GM03348 (cell line): ENCODE results near the gene SLC22A12.
"Not testable (repeated sequence)": the region's sequence is repeated elsewhere in the genome, so short reads cannot be mapped to it uniquely, and the experiment has no call there.

Source experiments
- DNase-seq: peaks from one replicate; pipeline ENCODE4 v3.0.0; 2012; ENCODE audit warnings: low spot score

The SLC22A12 gene

DNA sequence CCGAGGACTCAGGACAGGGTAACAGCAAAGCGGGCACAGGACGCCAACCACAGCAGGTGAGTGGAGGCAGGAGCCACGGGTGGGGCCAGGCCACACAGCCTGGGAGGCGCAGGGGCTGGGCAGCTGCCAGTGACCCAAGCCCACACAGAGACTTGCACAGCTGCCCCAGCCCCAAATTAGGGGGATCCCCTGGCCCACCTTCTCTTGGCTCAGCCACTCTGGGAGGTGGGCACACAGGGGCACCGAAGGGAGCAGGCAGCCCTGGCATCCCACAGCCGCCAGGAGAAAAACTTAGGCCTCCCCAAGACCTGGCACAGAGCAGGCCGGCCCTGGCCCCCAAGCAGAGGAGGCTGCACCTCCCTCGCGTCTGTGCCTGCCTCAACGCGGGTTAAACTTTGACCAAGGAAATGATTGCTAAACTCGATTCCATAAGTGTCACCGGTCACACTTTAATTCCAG is at the start of gene SLC22A12:
Gene SLC22A12, plus strand, starts transcription at position 458 of the 459 bp plus-strand sequence. CDS start 337 bp downstream, outside the sequence.
- no peak for DNase-seq

DNA sequence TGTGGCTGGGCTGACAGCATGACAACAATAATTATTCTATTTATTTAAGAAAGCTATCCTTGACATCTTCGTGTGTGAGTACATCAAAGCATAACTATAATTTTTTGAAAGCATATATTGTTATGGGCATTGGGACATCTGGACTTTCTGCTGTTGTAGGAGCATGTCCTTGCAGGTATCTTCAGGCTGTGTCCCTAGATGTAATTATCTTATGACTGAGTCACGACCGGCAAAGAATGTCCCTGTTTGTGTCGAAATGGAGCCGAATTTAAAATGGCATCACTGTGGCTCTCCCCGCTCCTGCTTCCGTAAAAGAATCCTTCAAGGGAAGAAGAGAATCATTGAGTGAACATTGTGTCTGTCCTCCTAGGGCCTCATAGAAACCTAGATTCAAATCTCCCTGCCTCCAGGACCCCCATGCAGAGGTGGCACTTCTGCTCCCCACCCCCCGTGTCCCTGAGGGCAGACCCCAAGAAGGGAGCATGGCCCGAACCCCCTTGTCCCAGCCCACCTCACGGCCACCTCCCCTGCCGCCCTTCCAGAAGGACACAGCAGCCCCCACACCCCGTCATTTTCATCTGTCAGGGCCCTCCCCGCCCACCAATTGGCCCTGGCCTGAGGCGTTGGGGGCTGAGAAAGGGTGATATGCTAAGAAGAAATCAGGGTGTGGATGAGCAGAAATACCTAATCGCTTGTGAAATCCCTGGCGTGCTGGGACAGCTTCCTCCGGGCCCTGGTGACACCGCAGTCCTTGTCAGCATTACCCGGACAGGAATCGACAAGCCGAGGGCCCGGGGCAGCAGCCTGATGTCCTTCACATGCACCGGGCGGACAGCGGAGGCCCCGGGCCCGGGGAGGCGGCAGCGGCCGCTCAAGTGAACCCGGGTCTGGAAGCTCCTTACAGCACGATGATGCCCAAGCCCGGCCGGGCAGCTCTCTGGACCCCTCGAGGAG is 48.6 kb upstream of the SLC22A12 start:
- no peak for DNase-seq

DNA sequence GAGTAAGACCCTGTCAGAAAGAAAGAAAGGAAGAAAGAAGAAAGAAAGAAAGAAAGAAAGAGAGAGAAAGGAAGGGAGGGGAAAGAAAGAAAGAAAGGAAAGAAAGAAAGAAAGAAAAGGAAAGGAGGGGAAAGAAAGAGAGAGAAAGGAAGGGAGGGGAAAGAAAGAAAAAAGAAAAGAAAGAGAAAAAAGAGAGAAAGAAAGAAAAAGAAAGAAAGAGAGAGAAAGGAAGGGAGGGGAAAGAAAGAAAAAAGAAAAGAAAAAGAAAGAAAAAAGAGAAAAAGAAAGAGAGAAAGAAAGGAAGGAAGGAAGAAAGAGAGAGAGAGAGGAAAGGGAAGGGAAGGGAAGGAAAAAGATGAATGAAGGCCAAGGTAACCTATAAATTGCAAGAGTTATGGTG is 47.2 kb upstream of the SLC22A12 start:
- DNase-seq: no peak

DNA sequence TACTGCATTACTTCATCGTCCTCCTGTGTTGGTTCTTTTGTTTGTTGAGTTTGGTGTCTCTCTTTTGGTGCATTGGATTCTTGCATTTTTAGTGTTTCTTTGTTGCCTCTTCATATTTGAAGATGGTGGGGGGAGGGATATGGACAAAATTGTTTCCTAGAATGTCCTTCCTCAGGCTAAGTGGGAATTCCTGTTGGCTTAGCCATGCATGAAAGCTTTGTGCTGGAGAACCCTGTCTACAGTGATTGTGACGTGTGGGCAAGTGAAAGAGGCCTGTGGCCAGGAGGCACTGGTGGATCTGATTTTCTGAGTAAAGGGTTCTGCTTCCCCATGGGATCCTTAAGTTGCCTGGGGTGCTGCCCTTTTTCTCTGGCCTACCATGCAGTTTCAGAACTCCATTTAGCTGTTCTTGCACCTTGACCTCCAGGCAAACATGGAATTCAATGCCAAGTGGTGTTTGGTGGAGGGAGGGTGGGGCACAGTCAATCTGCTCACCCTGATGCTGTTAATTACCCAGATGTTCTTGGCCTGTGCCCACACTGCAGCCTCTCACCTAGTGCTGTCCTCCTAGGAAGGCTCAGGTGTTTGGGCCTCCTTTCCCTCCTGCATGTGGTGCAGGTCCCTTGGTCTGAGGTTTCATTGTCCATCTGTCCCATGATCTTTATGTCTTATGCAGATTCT is 46.3 kb upstream of the SLC22A12 start:
- no peak for DNase-seq

DNA sequence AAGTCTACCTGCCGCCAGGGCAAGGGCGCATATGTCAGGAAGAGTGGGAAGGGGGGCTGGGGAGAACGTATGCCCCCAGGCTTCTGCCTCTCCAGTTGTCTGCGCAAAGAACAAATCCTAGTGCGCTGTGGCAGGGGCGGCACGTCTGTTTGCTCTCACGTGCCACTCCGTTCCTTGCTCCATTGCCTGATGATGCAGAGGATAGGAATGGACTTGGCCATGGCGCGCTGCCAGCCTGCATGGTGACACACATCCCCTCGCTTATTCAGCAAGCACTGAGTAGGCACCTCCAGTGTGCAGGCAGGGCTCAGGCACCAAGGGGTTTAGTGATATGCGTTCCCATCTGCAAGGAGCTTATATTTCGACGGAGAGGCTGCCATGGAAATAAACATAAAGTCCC is 45.4 kb upstream of the SLC22A12 start:
- peak; percentile 42 for DNase-seq

DNA sequence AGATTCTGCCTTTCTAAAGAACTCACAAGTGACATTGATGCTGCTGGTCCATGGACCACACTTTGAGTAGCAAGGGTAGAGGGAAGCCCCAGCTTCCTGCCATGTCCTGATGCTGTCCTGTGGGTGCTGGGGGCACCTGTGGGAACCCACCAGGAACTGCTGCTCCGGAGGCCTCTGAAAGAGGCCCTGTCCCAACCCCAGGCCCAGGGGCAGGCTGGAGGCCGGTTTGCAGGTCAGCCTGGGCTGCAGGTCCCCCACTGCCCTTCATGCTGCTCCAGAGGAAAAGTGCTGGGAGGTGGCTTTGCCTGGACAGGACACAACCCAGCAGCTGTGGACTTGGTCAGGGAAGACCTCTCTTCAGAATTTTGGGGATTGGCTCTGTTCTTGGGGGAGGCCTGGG is 44.8 kb upstream of the SLC22A12 start:
- no peak for DNase-seq

DNA sequence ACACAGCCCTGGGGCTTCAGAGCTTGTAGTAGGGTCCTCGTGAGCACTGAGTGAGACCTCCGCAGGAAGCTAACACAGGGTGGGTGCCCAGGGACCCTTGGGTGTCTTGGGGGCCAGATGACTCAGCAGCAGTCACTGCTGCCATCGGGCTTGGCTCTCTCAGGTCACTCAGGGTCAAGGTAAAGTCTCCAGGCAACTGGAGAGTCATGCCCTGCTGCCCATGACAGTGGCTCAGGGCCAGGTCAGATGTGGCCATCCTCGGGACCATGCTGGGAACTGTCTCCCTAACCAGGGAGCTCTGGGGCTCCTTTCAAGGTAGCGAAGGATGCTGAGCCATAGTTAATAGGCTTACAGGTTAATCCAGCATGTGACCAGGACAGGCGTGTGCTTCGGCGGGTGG is 44.4 kb upstream of the SLC22A12 start:
- DNase-seq: no peak

DNA sequence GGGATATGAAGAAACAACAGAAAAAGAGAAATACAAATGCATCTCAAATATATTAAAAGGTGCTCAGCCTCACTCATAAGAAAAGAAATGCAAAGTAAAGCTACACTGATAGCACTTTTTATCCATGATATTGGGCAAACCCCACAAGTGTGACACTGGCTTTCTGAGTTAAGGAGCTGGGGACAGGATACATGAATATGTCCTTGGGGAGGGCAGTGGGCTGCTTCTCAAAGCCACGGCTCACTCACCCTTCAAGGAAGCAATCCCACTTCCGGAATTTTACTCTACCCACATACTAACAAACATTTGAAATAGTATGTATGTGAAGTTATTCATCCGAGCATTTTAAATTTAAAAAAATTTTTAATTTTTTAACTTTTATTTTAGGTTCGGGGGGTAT is 41.1 kb upstream of the SLC22A12 start:
- DNase-seq: no peak

DNA sequence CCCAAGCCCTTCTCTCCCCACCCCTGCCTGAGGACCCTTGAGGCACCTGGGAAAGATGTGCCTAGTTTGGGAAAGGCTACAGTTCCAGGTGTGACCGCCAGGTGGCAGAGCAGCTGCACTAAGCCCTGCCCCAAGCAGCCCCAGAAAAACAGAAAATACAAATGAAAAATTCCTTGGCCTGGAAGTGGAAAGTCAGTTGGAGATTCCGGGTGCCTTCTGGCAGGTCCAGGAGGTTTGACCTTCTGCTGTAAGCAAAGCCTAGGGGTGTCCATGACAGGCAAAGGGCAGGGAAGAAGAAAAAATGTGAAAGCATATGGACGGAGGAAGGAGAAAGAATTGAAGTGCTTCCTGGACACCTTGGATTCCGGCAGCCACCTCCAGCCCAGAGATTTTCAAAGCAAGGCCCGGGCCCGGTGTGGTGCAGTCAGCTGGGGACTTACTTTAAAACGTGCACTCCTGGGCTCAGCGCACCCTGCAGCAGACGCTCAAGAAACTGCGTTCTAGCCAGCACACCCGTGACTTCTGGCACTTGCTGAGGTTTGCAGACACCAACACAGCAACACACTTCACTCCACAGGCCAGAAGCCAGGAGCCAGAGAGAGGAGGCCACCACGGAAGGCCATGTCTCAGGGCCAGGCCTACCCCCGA is 37.3 kb upstream of the SLC22A12 start:
- DNase-seq: peak; percentile 88

DNA sequence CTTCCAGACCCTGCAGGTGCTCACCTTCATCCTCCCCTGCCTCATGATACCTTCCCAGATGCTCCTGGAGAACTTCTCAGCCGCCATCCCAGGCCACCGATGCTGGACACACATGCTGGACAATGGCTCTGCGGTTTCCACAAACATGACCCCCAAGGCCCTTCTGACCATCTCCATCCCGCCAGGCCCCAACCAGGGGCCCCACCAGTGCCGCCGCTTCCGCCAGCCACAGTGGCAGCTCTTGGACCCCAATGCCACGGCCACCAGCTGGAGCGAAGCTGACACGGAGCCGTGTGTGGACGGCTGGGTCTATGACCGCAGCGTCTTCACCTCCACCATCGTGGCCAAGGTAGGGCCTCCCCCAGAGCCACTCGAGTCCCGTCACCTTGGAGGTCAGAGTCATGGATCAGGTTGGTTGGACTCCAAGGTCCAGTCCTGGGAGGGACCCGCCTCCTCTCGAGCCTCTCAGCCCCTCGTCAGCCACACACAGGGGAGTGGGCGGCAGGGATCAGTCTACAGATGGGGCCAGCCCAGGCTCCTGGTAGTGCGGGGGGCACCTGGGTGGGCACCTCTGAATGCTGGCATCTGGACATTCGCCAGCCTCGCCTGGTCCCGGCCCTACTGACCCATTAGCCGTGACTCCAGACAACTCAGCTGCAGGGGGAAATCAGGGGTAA is 34.8 kb upstream of the SLC22A12 start:
- no peak for DNase-seq

DNA sequence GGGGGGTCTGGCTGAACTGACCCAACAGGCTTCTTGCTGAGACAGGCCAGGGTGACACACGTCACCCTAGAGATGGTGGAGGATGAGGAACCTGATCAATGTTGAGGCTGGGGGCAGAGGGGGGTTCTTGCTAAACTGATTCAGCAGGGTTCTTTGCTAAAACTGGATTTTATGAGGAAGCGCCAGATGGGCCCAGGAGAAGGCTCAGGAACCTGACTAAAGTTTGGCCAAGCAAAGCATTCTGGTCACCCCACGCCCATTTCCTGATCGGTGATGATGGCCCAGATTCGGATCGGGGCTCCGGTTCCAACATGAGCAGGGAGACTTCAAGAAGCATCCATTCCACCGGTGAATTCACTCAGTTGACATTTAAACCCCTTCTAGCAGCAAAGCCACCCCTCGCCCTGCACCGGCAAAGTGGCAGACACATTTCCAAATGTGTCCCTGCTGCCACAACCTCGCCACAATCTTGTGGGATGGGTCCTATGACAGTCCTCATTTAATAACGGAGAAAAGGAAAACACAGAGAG is 34.2 kb upstream of the SLC22A12 start:
- no peak for DNase-seq

DNA sequence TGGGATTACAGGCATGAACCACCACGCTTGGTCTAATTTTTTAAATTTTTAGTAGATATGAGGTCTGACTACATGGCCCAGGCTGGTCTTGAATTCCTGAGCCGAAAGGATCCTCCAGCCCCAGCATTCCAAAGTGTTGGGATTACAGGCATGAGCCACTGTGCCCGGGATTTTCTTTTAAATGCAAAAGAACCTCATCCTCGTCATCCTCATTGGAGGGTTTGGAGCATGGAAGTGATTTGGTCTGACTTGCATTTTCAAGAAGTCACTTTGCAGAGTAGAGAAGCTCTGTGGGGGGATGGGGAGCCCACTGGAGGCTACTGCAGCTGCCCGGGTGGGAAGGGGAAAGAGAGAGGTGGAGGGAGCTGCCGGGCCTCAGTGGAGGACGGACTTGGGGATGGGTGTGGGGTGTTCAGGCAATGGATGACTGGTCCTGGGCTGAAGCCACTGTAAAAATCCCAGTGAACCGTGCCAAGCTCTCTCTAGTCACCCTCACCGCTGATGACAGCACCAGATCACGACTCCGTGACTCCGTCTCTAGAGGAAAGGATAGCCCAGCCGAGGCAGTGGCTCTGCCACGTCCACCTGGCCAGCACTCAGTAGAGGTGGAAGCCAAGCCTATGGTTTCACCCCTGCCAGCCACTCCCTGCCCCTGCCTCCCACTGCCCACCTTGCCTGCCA is 32.8 kb upstream of the SLC22A12 start:
- DNase-seq: no peak

DNA sequence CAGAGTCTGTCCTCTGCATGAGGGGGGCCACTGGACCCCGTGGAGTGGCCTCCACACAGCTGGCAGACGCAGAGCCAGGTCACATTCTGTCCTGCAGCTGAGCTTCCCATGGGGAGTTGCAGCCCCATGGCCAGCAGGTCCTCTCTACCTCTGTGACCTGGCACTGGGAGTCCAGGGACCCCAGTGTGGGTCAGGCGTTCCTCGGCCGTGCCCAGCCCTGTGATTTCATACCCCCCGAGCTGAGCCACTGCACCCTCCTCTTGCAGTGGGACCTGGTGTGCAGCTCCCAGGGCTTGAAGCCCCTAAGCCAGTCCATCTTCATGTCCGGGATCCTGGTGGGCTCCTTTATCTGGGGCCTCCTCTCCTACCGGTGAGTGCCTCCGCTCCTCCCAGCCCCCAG is 32.2 kb upstream of the SLC22A12 start:
- DNase-seq: no peak

DNA sequence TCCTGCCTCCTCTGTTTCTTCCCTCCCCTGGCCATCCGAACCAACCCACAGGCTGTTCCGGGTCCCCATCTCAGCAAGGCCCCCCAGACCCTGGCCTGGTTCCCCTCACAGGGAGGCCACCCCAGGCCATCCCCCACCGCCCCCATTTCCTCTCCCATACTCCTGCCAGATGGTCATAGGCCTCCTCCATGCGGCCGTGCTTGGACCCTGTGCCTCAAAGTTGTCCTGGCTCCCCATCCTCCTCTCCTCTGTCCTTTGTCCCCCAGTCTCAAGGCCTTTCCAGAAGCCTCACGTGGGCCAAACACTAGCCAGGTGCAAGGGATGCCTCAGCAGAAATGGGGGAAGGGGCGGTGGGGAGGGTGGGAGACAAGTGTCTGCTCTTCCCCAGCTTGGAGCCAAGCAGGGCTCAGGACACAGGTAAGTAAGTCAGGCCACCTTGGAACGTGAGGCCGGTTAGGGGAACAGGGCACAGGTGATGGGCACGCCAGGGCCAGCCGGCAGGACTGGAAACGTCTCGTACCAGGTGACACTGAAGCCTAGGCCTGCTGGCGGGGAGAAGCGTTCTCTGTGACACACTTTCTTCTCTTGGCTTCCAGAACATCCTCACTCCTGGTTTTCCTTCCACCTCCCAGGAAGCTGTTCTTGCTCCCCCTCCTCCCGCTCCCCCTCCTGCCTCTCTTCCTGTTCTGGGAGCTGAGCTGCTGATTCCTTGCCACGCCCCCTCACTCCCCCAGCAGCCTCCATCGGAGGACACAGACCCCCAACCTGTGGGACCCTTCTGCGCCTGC is 31.5 kb upstream of the SLC22A12 start:
- DNase-seq: no peak

DNA sequence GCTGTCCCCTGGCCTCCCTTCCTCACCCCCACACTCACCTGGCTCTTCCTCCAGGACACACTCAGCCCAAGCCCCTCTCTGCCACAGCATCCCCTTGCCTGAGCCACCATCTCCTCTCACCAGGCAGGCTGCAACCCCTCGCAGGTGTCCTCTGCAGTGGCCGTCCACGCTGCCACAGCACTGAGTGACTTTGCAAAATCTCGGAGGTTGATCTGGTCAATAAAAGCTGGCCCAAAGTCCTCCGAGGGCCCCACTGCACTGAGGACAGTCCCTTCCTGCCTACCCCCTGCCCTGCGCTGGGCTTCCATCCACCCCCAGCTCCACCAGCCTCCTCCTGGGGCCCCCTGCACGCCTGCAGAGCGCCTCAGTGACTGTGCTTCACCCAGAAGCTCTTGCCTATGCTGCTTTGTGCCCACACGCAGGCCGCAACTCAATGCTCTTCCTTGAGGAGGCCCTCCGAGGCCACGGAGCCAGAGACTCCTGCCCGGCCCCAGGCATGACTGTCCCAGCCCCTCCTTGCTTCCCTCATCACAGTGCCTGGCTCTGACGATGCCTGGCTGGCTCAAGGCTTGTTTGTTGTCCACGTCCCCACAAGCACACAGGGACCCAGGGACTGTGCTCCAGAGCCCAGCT is 30.8 kb upstream of the SLC22A12 start:
- DNase-seq: no peak

DNA sequence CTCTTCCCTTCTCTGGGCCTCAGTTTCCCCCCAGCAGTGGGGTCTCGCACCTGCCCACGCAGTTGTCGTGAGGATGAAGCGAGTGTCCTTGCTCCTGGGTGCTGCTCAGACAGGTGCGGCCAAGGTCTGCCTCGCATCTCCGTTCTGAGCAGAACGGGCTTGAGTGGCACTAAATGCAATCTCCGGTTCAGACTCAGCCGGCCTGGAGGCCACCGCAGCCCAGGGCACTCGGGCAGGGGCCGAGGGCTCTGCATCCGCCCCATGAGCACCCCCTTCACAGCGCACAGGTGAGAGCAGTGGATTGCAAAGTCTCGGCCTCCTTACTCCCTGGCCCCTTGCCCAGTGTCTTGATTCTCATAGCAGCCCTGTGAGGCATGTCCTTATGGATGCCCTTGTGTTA is 30.1 kb upstream of the SLC22A12 start:
- no peak for DNase-seq

DNA sequence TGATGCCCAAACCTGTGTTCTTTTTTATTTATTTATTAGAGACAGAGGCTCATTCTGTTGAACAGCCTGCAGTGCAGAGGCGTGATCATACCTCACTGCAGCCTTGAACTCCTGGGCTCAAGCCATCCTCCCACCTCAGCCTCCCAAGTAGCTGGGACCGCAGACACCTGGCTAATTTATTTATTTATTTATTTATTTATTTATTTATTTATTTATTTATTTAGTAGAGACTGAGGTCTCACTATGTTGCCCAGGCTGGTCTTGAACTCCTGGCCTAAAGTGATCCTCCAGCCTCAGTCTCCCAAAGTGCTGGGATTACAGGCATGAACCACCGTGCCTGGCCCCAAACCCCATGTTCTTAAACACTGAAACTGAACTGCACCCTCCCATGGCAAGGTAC is 29.6 kb upstream of the SLC22A12 start:
- not testable (repeated sequence) for DNase-seq

DNA sequence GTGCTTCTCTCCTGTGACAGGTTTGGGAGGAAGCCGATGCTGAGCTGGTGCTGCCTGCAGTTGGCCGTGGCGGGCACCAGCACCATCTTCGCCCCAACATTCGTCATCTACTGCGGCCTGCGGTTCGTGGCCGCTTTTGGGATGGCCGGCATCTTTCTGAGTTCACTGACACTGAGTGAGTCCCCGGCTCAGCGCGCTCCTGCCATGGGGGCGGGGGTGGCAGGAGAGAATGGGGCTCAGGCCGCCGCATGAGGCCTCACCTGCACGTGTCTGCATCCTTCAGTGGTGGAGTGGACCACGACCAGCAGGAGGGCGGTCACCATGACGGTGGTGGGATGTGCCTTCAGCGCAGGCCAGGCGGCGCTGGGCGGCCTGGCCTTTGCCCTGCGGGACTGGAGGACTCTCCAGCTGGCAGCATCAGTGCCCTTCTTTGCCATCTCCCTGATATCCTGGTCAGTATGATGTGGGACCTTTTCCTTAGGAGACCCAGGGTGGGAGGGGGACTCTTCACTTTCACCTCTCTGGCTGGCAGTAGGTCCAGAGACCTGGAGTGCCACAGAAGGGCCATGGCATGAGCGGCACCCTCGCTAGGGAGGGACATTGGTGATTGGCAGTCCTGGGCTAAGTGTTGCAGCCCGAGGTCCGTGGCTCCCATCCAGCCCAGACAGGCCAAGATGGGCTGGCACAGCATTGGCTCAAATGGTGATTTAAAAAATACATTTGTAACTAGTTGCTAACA is 28.9 kb upstream of the SLC22A12 start:
- no peak for DNase-seq

DNA sequence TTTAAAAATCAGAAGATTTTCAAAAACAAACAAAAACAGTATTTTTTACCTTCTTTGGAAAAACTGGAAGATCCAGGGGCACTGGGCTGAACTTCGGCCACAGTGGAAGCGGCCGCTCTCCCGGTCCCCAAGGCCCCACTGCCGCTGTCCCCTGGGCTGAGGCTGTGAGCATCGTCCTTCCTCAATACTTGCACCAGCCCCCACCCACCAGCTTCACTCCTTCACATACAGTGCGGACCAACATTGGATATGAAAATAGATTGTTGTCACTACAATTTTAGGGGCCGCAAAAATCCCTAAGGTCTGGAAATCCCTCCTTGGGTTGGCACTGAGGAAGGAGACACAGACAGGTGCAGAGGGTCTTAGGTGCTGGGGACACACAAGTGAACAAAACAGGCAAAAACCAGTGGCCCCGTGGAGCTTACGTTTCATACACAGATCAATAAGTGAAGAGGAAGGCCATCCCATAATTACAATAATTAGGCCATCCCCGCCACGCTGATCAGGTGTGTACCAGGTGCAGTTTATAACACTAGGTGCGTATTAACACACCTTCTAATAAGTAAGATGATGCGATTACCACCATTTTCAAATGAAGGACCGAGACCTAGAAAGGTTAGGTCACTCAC is 28.2 kb upstream of the SLC22A12 start:
- no peak for DNase-seq
